GM19438 (cell line): ENCODE measurements around the gene CCDC121.

Experiments
- ATAC-seq: cut with Tn5 transposase; IDR thresholded peaks from one replicate; pipeline ENCODE4 v1.9.1; 2021; ENCODE audit warnings: low read depth; ENCODE audit not compliant: unreplicated experiment

The CCDC121 gene

GRCh38 chr2:27583390-27583915 is 45.4 kb downstream of the CCDC121 start:
- ATAC-seq: no peak

GRCh38 chr2:27582695-27583389 is 46.0 kb downstream of the CCDC121 start, which contains the start of gene ZNF512:
TSS of gene ZNF512 (plus strand) at chr2:27583042. CDS start at chr2:27583113, 71 bp downstream.
- peak; percentile 93 for ATAC-seq

- no peak for ATAC-seq
Measured at GRCh38 chr2:27582129-27582694, 46.6 kb downstream of the CCDC121 start.

GRCh38 chr2:27581417-27582128 is 47.2 kb downstream of the CCDC121 start:
- no peak for ATAC-seq
